Calu3 (cell line): Measurements from ENCODE around the gene EGLN2. TPM values are rescaled to one million over a fixed set of nuclear protein-coding genes. Genes with fewer than 3 reads are reported as not detected.
"Not testable (repeated sequence)": the region's sequence is repeated elsewhere in the genome, so short reads cannot be mapped to it uniquely, and the experiment has no call there.

Experiments
- BruUV-seq: library from RNA; stranded (reverse); fragments of 400-500 nt; replicated peaks from 2 replicates; lab custom pipeline; 2021; lab: Mats Ljungman, UMichigan
- CTCF ChIA-PET: fragments of 300-600 bp; sonication (Branson Sonifier 250); formaldehyde crosslinking; loops from one replicate; lab custom pipeline; 2022; ENCODE audit warnings: antibody characterized with exemption; lab: Charles Lee
- DNase-seq: peaks from one replicate; pipeline ENCODE4 v3.0.0; 2022
- H3K27ac Mint-ChIP-seq: one replicate; pipeline ENCODE4 v1.8.0; 2022; ENCODE audit warnings: mixed read lengths; ENCODE audit not compliant: unreplicated experiment
- H3K27me3 Mint-ChIP-seq: one replicate; pipeline ENCODE4 v1.8.0; 2022; ENCODE audit warnings: mixed read lengths; ENCODE audit not compliant: unreplicated experiment
- H3K36me3 Mint-ChIP-seq: one replicate; pipeline ENCODE4 v1.8.0; 2022; ENCODE audit warnings: mild to moderate bottlenecking, moderate library complexity, mixed read lengths; ENCODE audit not compliant: insufficient read depth, unreplicated experiment
- H3K4me1 Mint-ChIP-seq: one replicate; pipeline ENCODE4 v1.8.0; 2022; ENCODE audit warnings: mild to moderate bottlenecking, low read depth, mixed read lengths; ENCODE audit not compliant: unreplicated experiment
- H3K4me3 Mint-ChIP-seq: one replicate; pipeline ENCODE4 v1.8.0; 2022; ENCODE audit warnings: mild to moderate bottlenecking, low read depth, moderate library complexity, mixed read lengths; ENCODE audit not compliant: unreplicated experiment
- H3K9me3 Mint-ChIP-seq: one replicate; pipeline ENCODE4 v1.8.0; 2022; ENCODE audit warnings: low read depth, mixed read lengths; ENCODE audit not compliant: unreplicated experiment
- intact Hi-C: fragments of 100-400 bp; cut with micrococcal nuclease; formaldehyde crosslinking; loops from one replicate; pipeline ENCODE4 v1.10.0; 2022; ENCODE audit not compliant: unreplicated experiment
- total RNA-seq: library from RNA; stranded (reverse); gene quantifications from 2 replicates; pipeline ENCODE4 v1.2.3, GENCODE V29; 2022

EGLN2 gene
- total RNA-seq, 1 experiment from 2014 or later, result 109 TPM

DNA sequence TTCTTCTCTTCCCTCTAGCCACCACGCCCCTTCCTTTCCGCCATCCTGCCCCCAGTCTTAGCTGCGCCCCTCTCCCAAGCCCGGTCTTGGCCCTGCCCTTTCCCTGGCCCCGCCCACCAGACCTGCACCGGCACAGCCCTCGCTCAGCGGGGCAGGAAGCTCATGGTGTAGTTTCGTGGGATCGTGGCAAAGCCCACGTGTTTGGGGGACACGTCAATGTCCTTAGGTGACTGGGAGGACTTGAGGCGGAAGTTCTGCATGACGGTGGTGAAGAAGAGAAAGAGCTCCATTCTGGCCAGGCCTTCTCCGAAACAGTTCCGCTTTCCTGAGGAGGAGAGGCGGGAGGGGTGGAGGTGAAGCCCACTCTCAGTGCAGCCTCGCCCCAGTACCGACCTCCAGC, 44.7 kb downstream of the EGLN2 start:
- H3K4me3 Mint-ChIP-seq, H3K4me1 Mint-ChIP-seq, H3K9me3 Mint-ChIP-seq, DNase-seq, intact Hi-C loops, BruUV-seq, H3K27ac Mint-ChIP-seq, CTCF ChIA-PET: not testable (repeated sequence)
- peaks cover 11% of the 10 kb centered on the region for H3K36me3 Mint-ChIP-seq
- H3K27me3 Mint-ChIP-seq, result peaks cover 47% of the 10 kb centered on the region

DNA sequence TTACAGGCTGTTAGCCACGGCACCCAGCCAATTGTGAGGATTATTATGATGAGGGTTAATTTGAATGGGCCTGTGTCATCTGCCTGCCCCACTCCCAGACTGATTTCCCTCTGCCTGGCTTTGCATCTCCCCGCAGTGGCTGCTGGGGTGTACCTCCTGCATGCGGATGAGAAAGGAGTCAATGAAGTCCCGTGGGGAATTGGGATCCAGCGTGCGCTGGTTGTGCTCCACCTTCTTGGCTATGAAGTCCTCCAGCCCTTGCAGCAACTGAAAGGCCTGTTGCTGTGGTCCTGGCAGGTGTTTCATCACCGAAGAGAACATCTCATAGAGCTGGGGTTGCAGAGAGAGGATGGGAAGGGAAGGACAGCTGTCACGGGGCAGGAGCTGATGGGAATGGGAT, 47.7 kb downstream of the EGLN2 start:
- H3K9me3 Mint-ChIP-seq, intact Hi-C loops, DNase-seq, H3K4me3 Mint-ChIP-seq, H3K36me3 Mint-ChIP-seq, H3K4me1 Mint-ChIP-seq, BruUV-seq, H3K27ac Mint-ChIP-seq, CTCF ChIA-PET: not testable (repeated sequence)
- peaks cover 78% of the 10 kb centered on the region for H3K27me3 Mint-ChIP-seq

GRCh38 chr19:40850277-40850676, 51.3 kb downstream of the EGLN2 start, which contains the start of gene CYP2A6:
Gene CYP2A6 (minus strand): TSS chr19:40850447. CDS start chr19:40850426, 21 bp downstream.
- CTCF ChIA-PET, H3K4me1 Mint-ChIP-seq, H3K4me3 Mint-ChIP-seq, BruUV-seq, H3K27ac Mint-ChIP-seq, intact Hi-C loops, H3K36me3 Mint-ChIP-seq, H3K9me3 Mint-ChIP-seq, DNase-seq: not testable (repeated sequence)
- H3K27me3 Mint-ChIP-seq, result peaks cover 65% of the 10 kb centered on the region

- H3K4me3 Mint-ChIP-seq, H3K4me1 Mint-ChIP-seq, H3K36me3 Mint-ChIP-seq, CTCF ChIA-PET, intact Hi-C loops, H3K9me3 Mint-ChIP-seq, DNase-seq, BruUV-seq, H3K27ac Mint-ChIP-seq: not testable (repeated sequence)
- H3K27me3 Mint-ChIP-seq, result peaks cover 45% of the 10 kb centered on the region
Measured at GRCh38 chr19:40852467-40853152, 53.6 kb downstream of the EGLN2 start.

Other genes with a start within 250 kb of the EGLN2 start
- gene SHKBP1, start 222.3 kb upstream of the EGLN2 start, total RNA-seq, result 117 TPM in 2 replicates
- gene LTBP4, start 197.8 kb upstream of the EGLN2 start, total RNA-seq, result 14.1 and 20.3 TPM in 2 replicates
- 21.4 and 25.3 TPM in 2 replicates for gene NUMBL, start 108.5 kb upstream of the EGLN2 start, total RNA-seq
- gene COQ8B, start 82.3 kb upstream of the EGLN2 start, total RNA-seq, result 55.9 and 62.7 TPM in 2 replicates
- 25.3 and 32.0 TPM in 2 replicates for gene ITPKC, start 82.1 kb upstream of the EGLN2 start, total RNA-seq
- 17.8 and 20.2 TPM in 2 replicates for gene ACTMAP, start 48.7 kb upstream of the EGLN2 start, total RNA-seq
- 95.4 and 102 TPM in 2 replicates for gene SNRPA, start 48.0 kb upstream of the EGLN2 start, total RNA-seq
- 30.2 and 49.3 TPM in 2 replicates for gene MIA, start 23.7 kb upstream of the EGLN2 start, total RNA-seq
- 21.0 and 22.7 TPM in 2 replicates for gene RAB4B, start 20.9 kb upstream of the EGLN2 start, total RNA-seq
- not detected in 2 replicates for gene CYP2A6, start 51.3 kb downstream of the EGLN2 start, total RNA-seq
- not detected in 2 replicates for gene CYP2A7, start 83.0 kb downstream of the EGLN2 start, total RNA-seq
- gene CYP2B6, start 192.1 kb downstream of the EGLN2 start, total RNA-seq, result 4.2 and 7.6 TPM in 2 replicates